ENCODE data around the gene ZNF768. TPM values are rescaled to one million over a fixed set of nuclear protein-coding genes. Genes with fewer than 3 reads are reported as not detected.
A peak's percentile ranks its signal among the peaks of the same experiment; 100 is the strongest.

The ZNF768 gene
- total and polyA plus RNA-seq, 2 donors (not counting 1 experiment from before 2014, with no cell fraction given), result 24.8 to 36.5 TPM

- H3K9ac ChIP-seq (ENCODE audit: low read length), result peak overlapping the region; percentile 28
- peaks cover 6% of the 10 kb centered on the region for H3K79me2 ChIP-seq (ENCODE audit: control insufficient read depth, insufficient read depth, low read length)
- H3K4me2 ChIP-seq (replicated peaks; ENCODE audit: low read depth, low read length, poor library complexity, severe bottlenecking), result peak overlapping the region; percentile 59
- no peaks in the 10 kb centered on the region for H3K36me3 ChIP-seq (replicated peaks in 1 of 2; ENCODE audit: control extremely low read depth in 1 of 2, control insufficient read depth in 1 of 2, extremely low read depth in 1 of 2, insufficient read depth in 2 of 2, low read length in 1 of 2)
- H4K20me1 ChIP-seq (ENCODE audit: control insufficient read depth, insufficient read depth, low read length, poor library complexity, severe bottlenecking), result no peaks in the 10 kb centered on the region
- Mint-ChIP-seq H3K9me3 (ENCODE audit: insufficient read depth) (no peaks in the 10 kb centered on the region), H3K4me3 (peak overlapping the region; percentile 81), H3K4me1 (peaks cover 34% of the 10 kb centered on the region), H3K27me3 (no peaks in the 10 kb centered on the region), H3K27ac (peak overlapping the region; percentile 97)
- peaks cover 26 to 39% of the 10 kb centered on the region in 2 donors for H3K4me1 ChIP-seq (ENCODE audit: control insufficient read depth in 2 of 2, insufficient read depth in 2 of 2, low read length in 2 of 2)
- no peaks in the 10 kb centered on the region for H3K9me3 ChIP-seq (ENCODE audit: control extremely low read depth in 1 of 3, control insufficient read depth in 2 of 3, insufficient read depth in 1 of 3, low read length in 2 of 3)
- TF ChIP-seq CTCF (IDR thresholded peaks at IDR 0.05), result no peak
- no peak for TF ChIP-seq EZH2 (IDR thresholded peaks at IDR 0.05; ENCODE audit: borderline replicate concordance, insufficient read depth, low read depth, low read length, poor library complexity, severe bottlenecking)
- CTCF ChIA-PET, result interaction anchor here (0.9 to 1.9 kb wide), 3 partner anchors 9 to 137 kb away, joined by 3 to 8 read pairs (median 5); partner anchors contain the start of genes DCTPP1 and ZNF764
- intact Hi-C loops (cut with micrococcal nuclease), result no loop called here
- H2AFZ ChIP-seq (ENCODE audit: insufficient read depth, low read depth, low read length, poor library complexity, severe bottlenecking), result peak overlapping the region; percentile 58
- ATAC-seq (ENCODE audit: low read depth) (no peak), DNase-seq (peak; percentile 38)
- no peaks in the 10 kb centered on the region for H3K27me3 ChIP-seq (replicated peaks in 1 of 4; ENCODE audit: control extremely low read depth in 1 of 4, control insufficient read depth in 3 of 4, insufficient read depth in 4 of 4, low read length in 3 of 4)
- WGBS (ENCODE audit: insufficient coverage), result 65% methylated on average over 4 of the region's 14 CpGs
- peak overlapping the region; percentile 59 to 66 for H3K27ac ChIP-seq (ENCODE audit: low read length in 2 of 2)
- POLR2A ChIA-PET, result interaction anchor here (0.6 to 1.2 kb wide), 5 partner anchors 9 to 700 kb away, joined by 3 to 11 read pairs (median 4); partner anchors contain the start of genes ZNF764 and ZNF785
- no peak overlapping the region for H3K4me3 ChIP-seq (ENCODE audit: control extremely low read depth in 1 of 5, extremely low read depth in 1 of 5, insufficient read depth in 1 of 5, low read depth in 2 of 5, low read length in 4 of 5)
Observed at GRCh38 chr16:30567160-30567990, 41.0 kb upstream of the ZNF768 start.

- H3K4me1 ChIP-seq (ENCODE audit: control insufficient read depth in 2 of 2, insufficient read depth in 2 of 2, low read length in 2 of 2), result peaks cover 23 to 41% of the 10 kb centered on the region in 2 donors
- intact Hi-C loops (cut with micrococcal nuclease), result no loop called here
- no peaks in the 10 kb centered on the region for H3K36me3 ChIP-seq (replicated peaks in 1 of 2; ENCODE audit: control extremely low read depth in 1 of 2, control insufficient read depth in 1 of 2, extremely low read depth in 1 of 2, insufficient read depth in 2 of 2, low read length in 1 of 2)
- no peak overlapping the region for H3K4me3 Mint-ChIP-seq
- ChIA-PET POLR2A (interaction anchor here (1.2 to 1.4 kb wide), 2 partner anchors 8 to 32 kb away, joined by 4 to 6 read pairs; partner anchors contain the start of genes ZNF747 and ZNF764), CTCF (interaction anchor here (0.6 to 1.9 kb wide), 3 partner anchors 115 to 137 kb away, joined by 3 to 5 read pairs (median 3); partner anchors contain the start of gene DCTPP1)
- DNase-seq (no peak), ATAC-seq (ENCODE audit: low read depth) (no peak)
- H3K9ac ChIP-seq (ENCODE audit: low read length), result no peak overlapping the region
- peak overlapping the region; percentile 59 for H3K27ac Mint-ChIP-seq
- no peak overlapping the region for H2AFZ ChIP-seq (ENCODE audit: insufficient read depth, low read depth, low read length, poor library complexity, severe bottlenecking)
- peaks cover 6% of the 10 kb centered on the region for H3K79me2 ChIP-seq (ENCODE audit: control insufficient read depth, insufficient read depth, low read length)
- H3K4me3 ChIP-seq (ENCODE audit: control extremely low read depth in 1 of 5, extremely low read depth in 1 of 5, insufficient read depth in 1 of 5, low read depth in 2 of 5, low read length in 4 of 5), result no peak overlapping the region
- H4K20me1 ChIP-seq (ENCODE audit: control insufficient read depth, insufficient read depth, low read length, poor library complexity, severe bottlenecking), result no peaks in the 10 kb centered on the region
- no peaks in the 10 kb centered on the region for H3K27me3 Mint-ChIP-seq
- no peak overlapping the region for H3K4me2 ChIP-seq (replicated peaks; ENCODE audit: low read depth, low read length, poor library complexity, severe bottlenecking)
- H3K9me3 Mint-ChIP-seq (ENCODE audit: insufficient read depth), result no peaks in the 10 kb centered on the region
- peaks cover 29% of the 10 kb centered on the region for H3K4me1 Mint-ChIP-seq
- no peaks in the 10 kb centered on the region for H3K27me3 ChIP-seq (replicated peaks in 1 of 4; ENCODE audit: control extremely low read depth in 1 of 4, control insufficient read depth in 3 of 4, insufficient read depth in 4 of 4, low read length in 3 of 4)
- H3K27ac ChIP-seq (ENCODE audit: low read length in 2 of 2), result no peak overlapping the region
- TF ChIP-seq CTCF (IDR thresholded peaks at IDR 0.05) (no peak), EZH2 (IDR thresholded peaks at IDR 0.05; ENCODE audit: borderline replicate concordance, insufficient read depth, low read depth, low read length, poor library complexity, severe bottlenecking) (no peak)
- H3K9me3 ChIP-seq (ENCODE audit: control extremely low read depth in 1 of 3, control insufficient read depth in 2 of 3, insufficient read depth in 1 of 3, low read length in 2 of 3), result no peaks in the 10 kb centered on the region
- WGBS (ENCODE audit: insufficient coverage), result 100% methylated on average over 1 of the region's 4 CpGs
Observed at GRCh38 chr16:30566531-30566930, 40.2 kb upstream of the ZNF768 start.
